Suprapubic skin (tissue), 4 donors: ENCODE results near the gene FNBP1. TPM values are rescaled to one million over a fixed set of nuclear protein-coding genes. Genes with fewer than 3 reads are reported as not detected.

Source experiments
- DNase-seq, 2 donors: peaks; one replicate each; pipeline ENCODE4 v3.0.0-alpha.2; 2019; ENCODE audit warnings: low spot score in 2 of 2
- H3K27ac ChIP-seq: fragments of 200-600 bp; sonication (generic); one replicate; pipeline ENCODE4 v1.5.1; 2019
- H3K27me3 ChIP-seq: fragments of 200-600 bp; sonication (generic); one replicate; pipeline ENCODE4 v1.5.1; 2019
- H3K36me3 ChIP-seq: fragments of 200-600 bp; sonication (generic); one replicate; pipeline ENCODE4 v1.5.1; 2019
- H3K4me1 ChIP-seq: fragments of 200-600 bp; sonication (generic); one replicate; pipeline ENCODE4 v1.5.1; 2019
- H3K4me3 ChIP-seq: fragments of 200-600 bp; sonication (generic); one replicate; pipeline ENCODE4 v1.5.1; 2019; ENCODE audit warnings: mild to moderate bottlenecking
- H3K9me3 ChIP-seq: fragments of 200-600 bp; sonication (generic); one replicate; pipeline ENCODE4 v1.5.1; 2019
- EP300 ChIP-seq: sonication (generic); formaldehyde crosslinking; IDR thresholded peaks from one replicate; pipeline ENCODE4 v1.6.1; 2017; ENCODE audit warnings: antibody characterized with exemption
- POLR2A ChIP-seq, 2 donors: fragments of 450-650 bp; IDR thresholded peaks; one replicate each; pipeline ENCODE4 v1.6.1; 2017; ENCODE audit warnings: antibody characterized with exemption in 2 of 2, mild to moderate bottlenecking in 2 of 2, moderate library complexity in 2 of 2
- POLR2AphosphoS5 ChIP-seq, 3 donors: sonication (generic); formaldehyde crosslinking; IDR thresholded peaks; one replicate each; pipeline ENCODE4 v1.6.1; 2017; ENCODE audit warnings: antibody characterized with exemption in 3 of 3
- WGBS: methylation state at CpG from one replicate; pipeline ENCODE4 v1.1.5; 2018; 5-methylcytosine and 5-hydroxymethylcytosine counted together
- total RNA-seq, 4 donors: library from RNA; depleted of rRNA; stranded (reverse); fragments of >200 nt; gene quantifications; one replicate each; pipeline ENCODE4 v1.1.0, GENCODE V29; 2016
- TF ChIP-seq, protein P1 (sequence below), 2 donors: fragments of 200-600 bp in 1 of 2; fragments of 450-650 bp in 1 of 2; sonication (generic) in 1 of 2; IDR thresholded peaks; one replicate each; pipeline ENCODE4 v1.5.1; 2016 to 2019; ENCODE audit warnings: antibody characterized with exemption in 2 of 2, mild to moderate bottlenecking in 1 of 2, moderate library complexity in 1 of 2

The FNBP1 gene
- total RNA-seq, 4 donors from 2014 or later: 23.7 to 50.5 (median 43.3) TPM

GRCh38 chr9:129919841-129920240 is 123.1 kb downstream of the FNBP1 start:
- Histone ChIP-seq H3K9me3 (no peaks in the 10 kb centered on the region), H3K4me1 (no peaks in the 10 kb centered on the region), H3K27ac (no peak overlapping the region), H3K4me3 (no peak overlapping the region), H3K36me3 (peaks cover 39% of the 10 kb centered on the region), H3K27me3 (no peaks in the 10 kb centered on the region)
- TF ChIP-seq POLR2A (IDR thresholded peaks at IDR 0.05) (no peak), POLR2AphosphoS5 (IDR thresholded peaks at IDR 0.05) (no peak), EP300 (no peak)
- TF ChIP-seq, protein P1, sequence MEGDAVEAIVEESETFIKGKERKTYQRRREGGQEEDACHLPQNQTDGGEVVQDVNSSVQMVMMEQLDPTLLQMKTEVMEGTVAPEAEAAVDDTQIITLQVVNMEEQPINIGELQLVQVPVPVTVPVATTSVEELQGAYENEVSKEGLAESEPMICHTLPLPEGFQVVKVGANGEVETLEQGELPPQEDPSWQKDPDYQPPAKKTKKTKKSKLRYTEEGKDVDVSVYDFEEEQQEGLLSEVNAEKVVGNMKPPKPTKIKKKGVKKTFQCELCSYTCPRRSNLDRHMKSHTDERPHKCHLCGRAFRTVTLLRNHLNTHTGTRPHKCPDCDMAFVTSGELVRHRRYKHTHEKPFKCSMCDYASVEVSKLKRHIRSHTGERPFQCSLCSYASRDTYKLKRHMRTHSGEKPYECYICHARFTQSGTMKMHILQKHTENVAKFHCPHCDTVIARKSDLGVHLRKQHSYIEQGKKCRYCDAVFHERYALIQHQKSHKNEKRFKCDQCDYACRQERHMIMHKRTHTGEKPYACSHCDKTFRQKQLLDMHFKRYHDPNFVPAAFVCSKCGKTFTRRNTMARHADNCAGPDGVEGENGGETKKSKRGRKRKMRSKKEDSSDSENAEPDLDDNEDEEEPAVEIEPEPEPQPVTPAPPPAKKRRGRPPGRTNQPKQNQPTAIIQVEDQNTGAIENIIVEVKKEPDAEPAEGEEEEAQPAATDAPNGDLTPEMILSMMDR (IDR thresholded peaks at IDR 0.05): no peak
- DNase-seq: no peak
- WGBS: 84% methylated on average over 3 of the region's 3 CpGs

DNA sequence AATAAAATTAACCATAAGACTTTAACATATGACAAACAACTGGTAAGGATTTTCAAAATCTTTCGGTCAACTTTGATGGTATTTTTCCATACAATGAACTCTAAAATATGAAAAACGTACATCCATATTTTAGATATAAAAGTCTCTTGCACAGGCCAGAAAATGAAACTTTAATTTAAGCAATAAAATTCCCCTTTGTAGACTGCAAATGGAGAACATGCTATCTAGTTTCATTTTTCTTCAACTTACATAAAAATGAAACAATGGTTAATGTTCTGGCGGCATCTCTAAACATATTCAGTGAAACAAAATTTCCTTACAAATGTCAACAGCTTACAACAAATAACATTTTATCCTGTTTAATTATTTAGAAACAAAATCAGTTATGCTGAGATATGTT is 123.7 kb downstream of the FNBP1 start:
- DNase-seq: no peak
- TF ChIP-seq POLR2A (IDR thresholded peaks at IDR 0.05): no peak
- TF ChIP-seq, protein P1 (IDR thresholded peaks at IDR 0.05): no peak
- TF ChIP-seq POLR2AphosphoS5 (IDR thresholded peaks at IDR 0.05): no peak
- TF ChIP-seq EP300: no peak
- H3K27me3 ChIP-seq: no peaks in the 10 kb centered on the region
- no peaks in the 10 kb centered on the region for H3K9me3 ChIP-seq
- 46% methylated on average over 3 of the region's 3 CpGs for WGBS
- H3K4me3 ChIP-seq: no peak overlapping the region
- no peak overlapping the region for H3K27ac ChIP-seq
- H3K4me1 ChIP-seq: no peaks in the 10 kb centered on the region
- H3K36me3 ChIP-seq: peaks cover 33% of the 10 kb centered on the region

DNA sequence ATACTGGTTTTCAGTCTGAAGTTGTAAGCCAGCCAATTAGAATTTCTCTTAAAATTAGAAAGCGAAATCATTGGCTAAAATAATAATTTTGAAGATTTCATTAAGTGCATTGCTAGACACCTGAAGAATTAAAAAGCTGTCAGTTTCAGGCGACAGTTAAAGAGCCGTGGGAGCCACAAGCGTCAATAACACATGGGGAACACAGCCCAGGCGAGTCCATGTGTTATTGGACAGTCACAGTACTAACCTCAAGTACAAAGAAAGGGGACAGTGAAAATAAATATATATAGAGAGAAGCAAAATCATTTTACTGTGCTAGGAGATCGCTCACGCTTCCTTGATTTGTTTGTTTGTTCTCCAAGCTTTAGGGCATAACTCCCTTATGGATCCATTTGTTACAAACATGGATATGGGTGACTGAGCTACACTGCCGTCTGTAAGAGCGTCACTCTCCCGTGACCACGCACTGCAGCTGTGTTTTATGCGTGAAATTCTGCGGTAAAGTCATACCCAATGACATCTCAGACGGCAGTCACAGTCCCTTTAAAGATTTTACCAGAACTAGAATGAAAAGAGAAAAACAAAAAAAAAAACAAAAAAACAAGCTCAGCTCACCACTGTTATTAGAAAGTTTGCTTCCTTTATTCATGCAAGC is 124.6 kb downstream of the FNBP1 start:
- no peaks in the 10 kb centered on the region for H3K27me3 ChIP-seq
- H3K9me3 ChIP-seq: no peaks in the 10 kb centered on the region
- peaks cover 25% of the 10 kb centered on the region for H3K36me3 ChIP-seq
- TF ChIP-seq EP300 (no peak), POLR2A (IDR thresholded peaks at IDR 0.05) (no peak), POLR2AphosphoS5 (IDR thresholded peaks at IDR 0.05) (no peak)
- TF ChIP-seq, protein P1 (IDR thresholded peaks at IDR 0.05): no peak
- no peaks in the 10 kb centered on the region for H3K4me1 ChIP-seq
- 95% methylated on average over 14 of the region's 14 CpGs for WGBS
- H3K27ac ChIP-seq: no peak overlapping the region
- DNase-seq: no peak
- H3K4me3 ChIP-seq: no peak overlapping the region

DNA sequence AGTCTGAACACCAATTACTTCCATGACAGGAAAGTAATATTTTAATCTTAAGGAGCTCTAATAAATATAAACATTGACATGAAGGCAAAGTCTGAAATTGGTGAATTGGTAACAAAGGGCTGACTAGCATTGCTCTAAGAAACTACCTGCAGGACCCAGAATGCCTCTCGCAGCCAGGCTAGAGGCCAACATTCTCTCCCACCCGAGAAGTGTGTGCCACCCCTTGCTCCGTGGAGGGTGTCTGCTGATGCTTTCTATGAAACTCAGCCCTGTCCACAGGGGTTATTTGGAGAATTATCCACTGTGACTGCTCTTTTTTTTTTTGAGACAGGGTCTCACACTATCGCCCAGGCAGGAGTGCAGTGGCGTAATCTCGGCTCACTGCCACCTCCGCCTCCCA is 126.3 kb downstream of the FNBP1 start:
- TF ChIP-seq, protein P1 (IDR thresholded peaks at IDR 0.05): no peak
- TF ChIP-seq POLR2A (IDR thresholded peaks at IDR 0.05): no peak
- TF ChIP-seq POLR2AphosphoS5 (IDR thresholded peaks at IDR 0.05): no peak
- no peak for TF ChIP-seq EP300
- peaks cover 13% of the 10 kb centered on the region for H3K36me3 ChIP-seq
- no peaks in the 10 kb centered on the region for H3K9me3 ChIP-seq
- no peak overlapping the region for H3K27ac ChIP-seq
- 94% methylated on average over 7 of the region's 7 CpGs for WGBS
- H3K4me3 ChIP-seq: no peak overlapping the region
- no peak for DNase-seq
- no peaks in the 10 kb centered on the region for H3K27me3 ChIP-seq
- no peaks in the 10 kb centered on the region for H3K4me1 ChIP-seq

DNA sequence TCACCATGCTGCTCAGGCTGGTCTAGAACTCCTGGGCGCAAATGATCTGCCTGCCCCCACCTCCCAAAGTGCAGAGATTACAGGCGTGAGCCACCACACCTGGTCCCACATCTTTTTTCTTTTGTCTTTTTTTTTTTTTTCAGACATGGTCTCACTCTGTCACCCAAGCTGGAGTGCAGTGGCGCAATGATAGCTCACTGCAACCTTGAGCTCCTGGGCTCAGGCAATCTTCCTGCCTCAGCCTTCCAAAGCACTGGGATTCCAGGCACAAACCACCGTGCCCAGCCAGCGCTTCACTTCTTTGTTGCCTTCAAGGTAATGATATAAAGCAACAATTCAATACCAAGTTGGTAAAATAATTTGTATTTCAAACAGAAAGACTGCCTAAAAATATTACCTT is 128.9 kb downstream of the FNBP1 start:
- no peak for DNase-seq

More for the DNA sequence above, 128.9 kb downstream of the FNBP1 start:
- H3K27ac ChIP-seq: no peak overlapping the region
- no peaks in the 10 kb centered on the region for H3K9me3 ChIP-seq
- no peak overlapping the region for H3K4me3 ChIP-seq
- no peaks in the 10 kb centered on the region for H3K27me3 ChIP-seq
- TF ChIP-seq POLR2A (IDR thresholded peaks at IDR 0.05) (no peak), EP300 (no peak), POLR2AphosphoS5 (IDR thresholded peaks at IDR 0.05) (no peak)
- TF ChIP-seq, protein P1 (IDR thresholded peaks at IDR 0.05): no peak
- 95% methylated on average over 5 of the region's 5 CpGs for WGBS
- H3K4me1 ChIP-seq: peaks cover 10% of the 10 kb centered on the region
- peaks cover 11% of the 10 kb centered on the region for H3K36me3 ChIP-seq
